ENCODE measurements around the gene MUC2. TPM values are rescaled to one million over a fixed set of nuclear protein-coding genes. Genes with fewer than 3 reads are reported as not detected.

Gene MUC2
- total and polyA plus RNA-seq, 2 donors (not counting 1 experiment from before 2014, with no cell fraction given): not detected

DNA sequence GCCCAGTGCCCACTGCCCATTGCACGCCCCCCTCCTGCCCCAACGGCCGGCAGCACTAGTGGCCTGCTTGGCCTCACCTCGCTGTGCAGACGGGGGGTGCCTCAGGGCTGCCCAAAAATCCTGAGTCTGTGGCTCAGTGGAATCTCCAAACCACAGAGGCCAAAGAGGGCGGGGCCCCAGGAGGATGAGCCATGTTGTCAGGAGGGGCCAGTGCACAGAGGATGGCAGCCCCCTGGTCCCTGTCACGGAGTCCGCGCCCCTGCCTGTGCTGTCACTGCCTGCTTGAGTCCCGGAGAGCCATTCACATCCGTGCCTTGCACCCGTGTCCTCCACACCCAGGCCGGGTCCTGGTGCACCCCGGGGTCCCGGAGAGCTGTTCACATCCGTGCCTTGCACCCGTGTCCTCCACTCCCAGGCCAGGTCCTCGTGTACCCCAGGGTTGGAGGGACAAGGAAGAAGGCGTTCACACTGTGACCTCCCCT lies 46.7 kb downstream of the MUC2 start:
- WGBS (ENCODE audit: insufficient coverage): 87% methylated on average over 19 of the region's 19 CpGs

DNA sequence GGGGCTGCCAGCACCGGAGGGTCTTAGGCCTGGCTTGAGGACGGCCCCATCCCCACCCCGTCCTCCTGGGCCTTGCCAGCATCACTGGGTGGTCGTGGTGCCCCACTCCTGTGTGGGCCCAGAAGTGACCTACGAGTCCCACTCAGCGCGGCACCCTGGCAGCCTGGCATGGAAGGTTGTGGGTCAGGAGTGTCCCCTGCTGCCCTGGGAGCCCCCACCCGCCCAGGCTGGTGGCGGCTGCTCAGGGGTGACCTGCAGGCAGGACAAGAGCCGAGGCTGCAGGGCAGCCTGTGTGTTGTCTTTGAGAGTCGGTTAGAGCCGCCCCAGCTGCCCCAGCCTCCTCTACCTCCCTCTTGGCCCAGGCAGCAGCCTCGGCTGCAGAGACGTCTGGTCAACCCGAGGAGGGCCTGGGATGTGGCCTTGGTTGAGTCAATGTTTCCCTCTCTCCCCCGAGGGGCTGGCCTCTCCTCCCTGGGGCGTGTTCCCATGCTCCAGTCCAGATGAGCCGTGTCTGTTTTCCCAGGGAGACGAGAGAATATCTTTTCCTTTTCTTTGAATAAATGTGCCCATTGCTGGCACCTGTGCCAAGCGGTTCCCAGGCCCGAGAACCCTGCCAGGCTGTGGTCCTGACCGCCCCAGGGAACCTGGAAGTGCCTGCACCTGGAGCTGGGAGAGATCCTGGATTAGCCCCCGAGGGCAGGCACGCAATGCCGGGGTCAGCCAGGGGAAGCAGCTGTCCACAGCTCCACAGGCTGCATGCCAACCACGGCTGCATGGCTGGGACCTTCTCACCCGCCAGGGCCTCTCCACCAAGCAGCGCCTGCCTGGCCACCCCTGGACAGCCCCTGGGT lies 47.4 kb downstream of the MUC2 start:
- no peak for TF ChIP-seq EZH2 (IDR thresholded peaks at IDR 0.05; ENCODE audit: borderline replicate concordance, insufficient read depth, low read depth, low read length, poor library complexity, severe bottlenecking)
- TF ChIP-seq, protein P1, sequence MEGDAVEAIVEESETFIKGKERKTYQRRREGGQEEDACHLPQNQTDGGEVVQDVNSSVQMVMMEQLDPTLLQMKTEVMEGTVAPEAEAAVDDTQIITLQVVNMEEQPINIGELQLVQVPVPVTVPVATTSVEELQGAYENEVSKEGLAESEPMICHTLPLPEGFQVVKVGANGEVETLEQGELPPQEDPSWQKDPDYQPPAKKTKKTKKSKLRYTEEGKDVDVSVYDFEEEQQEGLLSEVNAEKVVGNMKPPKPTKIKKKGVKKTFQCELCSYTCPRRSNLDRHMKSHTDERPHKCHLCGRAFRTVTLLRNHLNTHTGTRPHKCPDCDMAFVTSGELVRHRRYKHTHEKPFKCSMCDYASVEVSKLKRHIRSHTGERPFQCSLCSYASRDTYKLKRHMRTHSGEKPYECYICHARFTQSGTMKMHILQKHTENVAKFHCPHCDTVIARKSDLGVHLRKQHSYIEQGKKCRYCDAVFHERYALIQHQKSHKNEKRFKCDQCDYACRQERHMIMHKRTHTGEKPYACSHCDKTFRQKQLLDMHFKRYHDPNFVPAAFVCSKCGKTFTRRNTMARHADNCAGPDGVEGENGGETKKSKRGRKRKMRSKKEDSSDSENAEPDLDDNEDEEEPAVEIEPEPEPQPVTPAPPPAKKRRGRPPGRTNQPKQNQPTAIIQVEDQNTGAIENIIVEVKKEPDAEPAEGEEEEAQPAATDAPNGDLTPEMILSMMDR (IDR thresholded peaks at IDR 0.05): no peak
- H3K27me3 Mint-ChIP-seq: no peaks in the 10 kb centered on the region
- no peaks in the 10 kb centered on the region for H3K4me1 Mint-ChIP-seq
- H3K36me3 ChIP-seq (replicated peaks in 1 of 2; ENCODE audit: control extremely low read depth in 1 of 2, control insufficient read depth in 1 of 2, extremely low read depth in 1 of 2, insufficient read depth in 2 of 2, low read length in 1 of 2): no peaks in the 10 kb centered on the region
- peaks cover 0 to 7% (median 0%) of the 10 kb centered on the region in 3 donors for H3K9me3 ChIP-seq (ENCODE audit: control extremely low read depth in 1 of 3, control insufficient read depth in 2 of 3, insufficient read depth in 1 of 3, low read length in 2 of 3)
- H3K79me2 ChIP-seq (ENCODE audit: control insufficient read depth, insufficient read depth, low read length): no peaks in the 10 kb centered on the region
- no peak overlapping the region for H3K27ac Mint-ChIP-seq
- no peak overlapping the region for H3K27ac ChIP-seq (ENCODE audit: low read length in 2 of 2)
- no peak for ATAC-seq (ENCODE audit: low read depth)
- no peak overlapping the region for H3K4me2 ChIP-seq (replicated peaks; ENCODE audit: low read depth, low read length, poor library complexity, severe bottlenecking)
- H3K27me3 ChIP-seq (replicated peaks in 1 of 4; ENCODE audit: control extremely low read depth in 1 of 4, control insufficient read depth in 3 of 4, insufficient read depth in 4 of 4, low read length in 3 of 4): no peaks in the 10 kb centered on the region
- POLR2A ChIA-PET: no interaction called here
- H3K4me3 ChIP-seq (ENCODE audit: control extremely low read depth in 1 of 5, extremely low read depth in 1 of 5, insufficient read depth in 1 of 5, low read depth in 2 of 5, low read length in 4 of 5): no peak overlapping the region
- CTCF ChIA-PET: no interaction called here
- no peak overlapping the region for H3K4me3 Mint-ChIP-seq
- peaks cover 3% of the 10 kb centered on the region for H3K9me3 Mint-ChIP-seq (ENCODE audit: insufficient read depth)
- no peaks in the 10 kb centered on the region for H4K20me1 ChIP-seq (ENCODE audit: control insufficient read depth, insufficient read depth, low read length, poor library complexity, severe bottlenecking)
- H3K4me1 ChIP-seq (ENCODE audit: control insufficient read depth in 2 of 2, insufficient read depth in 2 of 2, low read length in 2 of 2): no peaks in the 10 kb centered on the region
- H3K9ac ChIP-seq (ENCODE audit: low read length): no peak overlapping the region
- WGBS (ENCODE audit: insufficient coverage): 84% methylated on average over 28 of the region's 28 CpGs
- intact Hi-C loops (cut with micrococcal nuclease): no loop called here
- DNase-seq: peak; percentile 3
- H2AFZ ChIP-seq (ENCODE audit: insufficient read depth, low read depth, low read length, poor library complexity, severe bottlenecking): no peak overlapping the region

More for the DNA sequence above, 46.7 kb downstream of the MUC2 start:
- H3K9me3 Mint-ChIP-seq (ENCODE audit: insufficient read depth): peaks cover 3% of the 10 kb centered on the region
- ChIA-PET CTCF (no interaction called here), POLR2A (no interaction called here)
- H3K27ac ChIP-seq (ENCODE audit: low read length in 2 of 2): no peak overlapping the region
- H3K4me3 ChIP-seq (ENCODE audit: control extremely low read depth in 1 of 5, extremely low read depth in 1 of 5, insufficient read depth in 1 of 5, low read depth in 2 of 5, low read length in 4 of 5): no peak overlapping the region
- DNase-seq: peak; percentile 4
- ATAC-seq (ENCODE audit: low read depth): no peak
- peaks cover 0 to 7% (median 0%) of the 10 kb centered on the region in 3 donors for H3K9me3 ChIP-seq (ENCODE audit: control extremely low read depth in 1 of 3, control insufficient read depth in 2 of 3, insufficient read depth in 1 of 3, low read length in 2 of 3)
- no peak overlapping the region for H3K4me3 Mint-ChIP-seq
- H3K27ac Mint-ChIP-seq: no peak overlapping the region
- H4K20me1 ChIP-seq (ENCODE audit: control insufficient read depth, insufficient read depth, low read length, poor library complexity, severe bottlenecking): no peaks in the 10 kb centered on the region
- no peak overlapping the region for H3K9ac ChIP-seq (ENCODE audit: low read length)
- no peaks in the 10 kb centered on the region for H3K79me2 ChIP-seq (ENCODE audit: control insufficient read depth, insufficient read depth, low read length)
- no peaks in the 10 kb centered on the region for H3K4me1 Mint-ChIP-seq
- H3K4me2 ChIP-seq (replicated peaks; ENCODE audit: low read depth, low read length, poor library complexity, severe bottlenecking): no peak overlapping the region
- H3K27me3 Mint-ChIP-seq: no peaks in the 10 kb centered on the region
- no peak overlapping the region for H2AFZ ChIP-seq (ENCODE audit: insufficient read depth, low read depth, low read length, poor library complexity, severe bottlenecking)
- intact Hi-C loops (cut with micrococcal nuclease): no loop called here
- no peaks in the 10 kb centered on the region for H3K36me3 ChIP-seq (replicated peaks in 1 of 2; ENCODE audit: control extremely low read depth in 1 of 2, control insufficient read depth in 1 of 2, extremely low read depth in 1 of 2, insufficient read depth in 2 of 2, low read length in 1 of 2)
- H3K4me1 ChIP-seq (ENCODE audit: control insufficient read depth in 2 of 2, insufficient read depth in 2 of 2, low read length in 2 of 2): no peaks in the 10 kb centered on the region
- H3K27me3 ChIP-seq (replicated peaks in 1 of 4; ENCODE audit: control extremely low read depth in 1 of 4, control insufficient read depth in 3 of 4, insufficient read depth in 4 of 4, low read length in 3 of 4): no peaks in the 10 kb centered on the region
- no peak for TF ChIP-seq EZH2 (IDR thresholded peaks at IDR 0.05; ENCODE audit: borderline replicate concordance, insufficient read depth, low read depth, low read length, poor library complexity, severe bottlenecking)
- TF ChIP-seq, protein P1 (IDR thresholded peaks at IDR 0.05): no peak
